WTC11 (cell line): ENCODE data around the gene LDB3. TPM values are rescaled to one million over a fixed set of nuclear protein-coding genes. Genes with fewer than 3 reads are reported as not detected.

Experiments
- ATAC-seq: fragments of 200-7000 bp; cut with Tn5 transposase; 2 replicates; pipeline ENCODE4 v1.10.0; 2021; ENCODE audit warnings: mild to moderate bottlenecking, moderate library complexity
- CTCF ChIA-PET: fragments of 300-600 bp; sonication (Branson Sonifier 250); formaldehyde crosslinking; loops from one replicate; lab custom pipeline; 2021; ENCODE audit warnings: antibody characterized with exemption; lab: Charles Lee
- POLR2A ChIA-PET: fragments of 350-600 bp; sonication (Branson Sonifier 250); formaldehyde crosslinking; loops from one replicate; lab custom pipeline; 2021; ENCODE audit warnings: antibody characterized with exemption; lab: Charles Lee
- DNase-seq: peaks from one replicate; pipeline ENCODE4 v3.0.0; 2021; ENCODE audit warnings: low spot score
- H3K27ac Mint-ChIP-seq: 2 replicates; pipeline ENCODE4 v1.8.0; 2021; ENCODE audit warnings: mixed read lengths
- H3K27me3 Mint-ChIP-seq: 2 replicates; pipeline ENCODE4 v1.8.0; 2021; ENCODE audit warnings: low read depth, mild to moderate bottlenecking, moderate library complexity, mixed read lengths
- H3K36me3 Mint-ChIP-seq: 2 replicates; pipeline ENCODE4 v1.8.0; 2021; ENCODE audit warnings: mixed read lengths
- H3K4me1 Mint-ChIP-seq: 2 replicates; pipeline ENCODE4 v1.8.0; 2022; ENCODE audit warnings: mixed read lengths
- H3K4me3 Mint-ChIP-seq: 2 replicates; pipeline ENCODE4 v1.8.0; 2021; ENCODE audit warnings: mild to moderate bottlenecking, moderate library complexity, mixed read lengths
- H3K9me3 Mint-ChIP-seq: 2 replicates; pipeline ENCODE4 v1.8.0; 2021; ENCODE audit warnings: mixed read lengths
- ATF6 ChIP-seq: sonication (generic); formaldehyde crosslinking; IDR thresholded peaks from 2 replicates; pipeline ENCODE4 v1.8.1; 2023; ENCODE audit warnings: mild to moderate bottlenecking, missing genetic modification reagents
- ERG ChIP-seq: fragments of 250-450 bp; sonication (Bioruptor Pico); IDR thresholded peaks from 2 replicates; pipeline ENCODE4 v1.8.0; 2021; ENCODE audit warnings: mild to moderate bottlenecking
- ETV6 ChIP-seq: sonication (generic); formaldehyde crosslinking; IDR thresholded peaks from 2 replicates; pipeline ENCODE4 v1.8.1; 2022; ENCODE audit warnings: mild to moderate bottlenecking, missing genetic modification reagents
- NR1H2 ChIP-seq: sonication (generic); formaldehyde crosslinking; IDR thresholded peaks from 2 replicates; pipeline ENCODE4 v1.9.0; 2021; ENCODE audit warnings: mild to moderate bottlenecking, moderate library complexity, missing genetic modification reagents
- NR2C2 ChIP-seq: sonication (generic); formaldehyde crosslinking; IDR thresholded peaks from 2 replicates; pipeline ENCODE4 v1.8.0; 2022; ENCODE audit warnings: mild to moderate bottlenecking, missing genetic modification reagents
- PRDM15 ChIP-seq: sonication (generic); formaldehyde crosslinking; IDR thresholded peaks from 2 replicates; pipeline ENCODE4 v1.8.0; 2022; ENCODE audit warnings: missing genetic modification reagents
- PREB ChIP-seq: sonication (generic); formaldehyde crosslinking; IDR thresholded peaks from 2 replicates; pipeline ENCODE4 v1.8.1; 2022; ENCODE audit warnings: mild to moderate bottlenecking, missing genetic modification reagents, moderate library complexity, borderline replicate concordance
- TP53 ChIP-seq: sonication (generic); formaldehyde crosslinking; IDR thresholded peaks from 2 replicates; pipeline ENCODE4 v1.8.1; 2023; ENCODE audit warnings: mild to moderate bottlenecking, missing genetic modification reagents
- ZBTB21 ChIP-seq: sonication (generic); formaldehyde crosslinking; IDR thresholded peaks from 2 replicates; pipeline ENCODE4 v1.8.1; 2023; ENCODE audit warnings: mild to moderate bottlenecking, missing genetic modification reagents, borderline replicate concordance
- ZNF232 ChIP-seq: sonication (generic); formaldehyde crosslinking; IDR thresholded peaks from 2 replicates; pipeline ENCODE4 v1.8.0; 2022; ENCODE audit warnings: mild to moderate bottlenecking, missing genetic modification reagents
- ZNF425 ChIP-seq: fragments of 250-450 bp; sonication (Bioruptor Pico); conservative IDR thresholded peaks from 2 replicates; pipeline ENCODE4 v1.9.0; 2021; ENCODE audit warnings: mild to moderate bottlenecking
- total RNA-seq: library from RNA; stranded (reverse); gene quantifications from 3 replicates; pipeline ENCODE4 v1.2.3, GENCODE V29; 2021

The LDB3 gene
- total RNA-seq, 1 experiment from 2014 or later: 0.42 TPM

GRCh38 chr10:86678999-86679792, 10.9 kb downstream of the LDB3 start:
- H3K4me1 Mint-ChIP-seq: peaks cover 4% of the 10 kb centered on the region
- no peak for DNase-seq
- ChIA-PET POLR2A (no interaction called here), CTCF (no interaction called here)
- no peak overlapping the region for H3K27ac Mint-ChIP-seq
- H3K9me3 Mint-ChIP-seq: no peaks in the 10 kb centered on the region
- TF ChIP-seq PRDM15 (no peak), TP53 (no peak), ETV6 (CRISPR knock-in tag) (no peak), ZNF232 (CRISPR knock-in tag) (no peak), NR2C2 (CRISPR knock-in tag) (no peak), PREB (no peak), ATF6 (CRISPR knock-in tag) (no peak), ERG (CRISPR knock-in tag) (no peak)
- H3K36me3 Mint-ChIP-seq: no peaks in the 10 kb centered on the region
- H3K27me3 Mint-ChIP-seq: no peaks in the 10 kb centered on the region
- no peak overlapping the region for H3K4me3 Mint-ChIP-seq
- no peak for ATAC-seq

- ATAC-seq (no peak), DNase-seq (no peak)
- no peak for TF ChIP-seq ZBTB21 (CRISPR knock-in tag)
- Mint-ChIP-seq H3K27ac (no peak overlapping the region), H3K4me1 (peaks cover 15% of the 10 kb centered on the region), H3K4me3 (no peak overlapping the region), H3K27me3 (no peaks in the 10 kb centered on the region), H3K9me3 (no peaks in the 10 kb centered on the region), H3K36me3 (no peaks in the 10 kb centered on the region)
- CTCF ChIA-PET: interaction anchor here (1.8 kb wide), 1 partner anchor 12 kb away, joined by 6 read pairs; no protein-coding TSS in a partner anchor
- POLR2A ChIA-PET: no interaction called here
Measured at GRCh38 chr10:86681047-86681446, 12.7 kb downstream of the LDB3 start.

GRCh38 chr10:86681722-86682386, 13.5 kb downstream of the LDB3 start:
- TF ChIP-seq ZNF425 (no peak), NR1H2 (peak; percentile 18; the same call in 1 of the 2 replicates)
- CTCF ChIA-PET: interaction anchor here (0.8 to 4.3 kb wide), 5 partner anchors 12 to 292 kb away, joined by 3 to 26 read pairs (median 3); no protein-coding TSS in a partner anchor
- ATAC-seq (peak; percentile 9; the same call in 1 of the 2 replicates), DNase-seq (no peak)
- POLR2A ChIA-PET: no interaction called here
- H3K27me3 Mint-ChIP-seq: no peaks in the 10 kb centered on the region
- no peaks in the 10 kb centered on the region for H3K9me3 Mint-ChIP-seq
- H3K36me3 Mint-ChIP-seq: no peaks in the 10 kb centered on the region
- peaks cover 15% of the 10 kb centered on the region for H3K4me1 Mint-ChIP-seq
- no peak overlapping the region for H3K4me3 Mint-ChIP-seq
- 0 out of 2 replicates have a peak overlapping the region, but pooled peaks have one; percentile 48 for H3K27ac Mint-ChIP-seq
